Measurements from ENCODE around the gene FYN.
A peak's percentile ranks its signal among the peaks of the same experiment; 100 is the strongest.
"Not testable (repeated sequence)": the region's sequence is repeated elsewhere in the genome, so short reads cannot be mapped to it uniquely, and the experiment has no call there.

The FYN gene

GRCh38 chr6:111789598-111789997 is 83.7 kb downstream of the FYN start:
- DNase-seq (ENCODE audit: low read depth): no peak

GRCh38 chr6:111788379-111789276 is 84.6 kb downstream of the FYN start:
- no peak for DNase-seq (ENCODE audit: low read depth)

- not testable (repeated sequence) for DNase-seq (ENCODE audit: low read depth)
Measured at GRCh38 chr6:111786151-111786550, 87.1 kb downstream of the FYN start.

- DNase-seq (ENCODE audit: low read depth): peak; percentile 36
Measured at GRCh38 chr6:111784433-111784832, 88.8 kb downstream of the FYN start.

GRCh38 chr6:111782887-111783466 is 90.3 kb downstream of the FYN start:
- no peak for DNase-seq (ENCODE audit: low read depth)

GRCh38 chr6:111782192-111782809 is 91.0 kb downstream of the FYN start:
- DNase-seq (ENCODE audit: low read depth): no peak

GRCh38 chr6:111781041-111781708 is 92.1 kb downstream of the FYN start:
- no peak for DNase-seq (ENCODE audit: low read depth)

GRCh38 chr6:111780393-111780792 is 92.9 kb downstream of the FYN start:
- DNase-seq (ENCODE audit: low read depth): no peak

GRCh38 chr6:111779660-111780059 is 93.6 kb downstream of the FYN start:
- no peak for DNase-seq (ENCODE audit: low read depth)

- no peak for DNase-seq (ENCODE audit: low read depth)
Measured at GRCh38 chr6:111779031-111779430, 94.2 kb downstream of the FYN start.

GRCh38 chr6:111777357-111777756 is 95.9 kb downstream of the FYN start:
- no peak for DNase-seq (ENCODE audit: low read depth)

GRCh38 chr6:111776236-111777221 is 96.7 kb downstream of the FYN start:
- no peak for DNase-seq (ENCODE audit: low read depth)

GRCh38 chr6:111775145-111775922 is 97.9 kb downstream of the FYN start:
- no peak for DNase-seq (ENCODE audit: low read depth)

GRCh38 chr6:111774346-111774703 is 98.9 kb downstream of the FYN start:
- no peak for DNase-seq (ENCODE audit: low read depth)

- DNase-seq (ENCODE audit: low read depth): no peak
Measured at GRCh38 chr6:111773501-111774345, 99.5 kb downstream of the FYN start.

GRCh38 chr6:111772381-111772780 is 100.9 kb downstream of the FYN start:
- DNase-seq (ENCODE audit: low read depth): no peak

GRCh38 chr6:111771629-111772028 is 101.6 kb downstream of the FYN start:
- no peak for DNase-seq (ENCODE audit: low read depth)

GRCh38 chr6:111771094-111771432 is 102.2 kb downstream of the FYN start:
- no peak for DNase-seq (ENCODE audit: low read depth)

- no peak for DNase-seq (ENCODE audit: low read depth)
Measured at GRCh38 chr6:111770263-111771093, 102.8 kb downstream of the FYN start.
